Measurements from ENCODE around the gene PBX1.

The PBX1 gene

GRCh38 chr1:164842870-164843269 is 283.9 kb downstream of the PBX1 start:
- ChIA-PET CTCF (interaction anchor here (1.0 kb wide), 1 partner anchor 10 kb away, joined by 4 read pairs; no protein-coding TSS in a partner anchor), POLR2A (ENCODE audit: low non-redundant PET) (no interaction called here)
- no peak for TF ChIP-seq CTCF (conservative IDR thresholded peaks at IDR 0.05; ENCODE audit: low read depth)
- no peak overlapping the region for H3K27ac ChIP-seq
- no peak for DNase-seq (ENCODE audit: low spot score)

- no peak overlapping the region for H3K27ac ChIP-seq
- no peak for DNase-seq (ENCODE audit: low spot score)
- CTCF ChIA-PET = no interaction called here
- TF ChIP-seq CTCF (conservative IDR thresholded peaks at IDR 0.05; ENCODE audit: low read depth) = no peak
- POLR2A ChIA-PET (ENCODE audit: low non-redundant PET) = no interaction called here
Measured at GRCh38 chr1:164843743-164844500, 284.9 kb downstream of the PBX1 start.

DNA sequence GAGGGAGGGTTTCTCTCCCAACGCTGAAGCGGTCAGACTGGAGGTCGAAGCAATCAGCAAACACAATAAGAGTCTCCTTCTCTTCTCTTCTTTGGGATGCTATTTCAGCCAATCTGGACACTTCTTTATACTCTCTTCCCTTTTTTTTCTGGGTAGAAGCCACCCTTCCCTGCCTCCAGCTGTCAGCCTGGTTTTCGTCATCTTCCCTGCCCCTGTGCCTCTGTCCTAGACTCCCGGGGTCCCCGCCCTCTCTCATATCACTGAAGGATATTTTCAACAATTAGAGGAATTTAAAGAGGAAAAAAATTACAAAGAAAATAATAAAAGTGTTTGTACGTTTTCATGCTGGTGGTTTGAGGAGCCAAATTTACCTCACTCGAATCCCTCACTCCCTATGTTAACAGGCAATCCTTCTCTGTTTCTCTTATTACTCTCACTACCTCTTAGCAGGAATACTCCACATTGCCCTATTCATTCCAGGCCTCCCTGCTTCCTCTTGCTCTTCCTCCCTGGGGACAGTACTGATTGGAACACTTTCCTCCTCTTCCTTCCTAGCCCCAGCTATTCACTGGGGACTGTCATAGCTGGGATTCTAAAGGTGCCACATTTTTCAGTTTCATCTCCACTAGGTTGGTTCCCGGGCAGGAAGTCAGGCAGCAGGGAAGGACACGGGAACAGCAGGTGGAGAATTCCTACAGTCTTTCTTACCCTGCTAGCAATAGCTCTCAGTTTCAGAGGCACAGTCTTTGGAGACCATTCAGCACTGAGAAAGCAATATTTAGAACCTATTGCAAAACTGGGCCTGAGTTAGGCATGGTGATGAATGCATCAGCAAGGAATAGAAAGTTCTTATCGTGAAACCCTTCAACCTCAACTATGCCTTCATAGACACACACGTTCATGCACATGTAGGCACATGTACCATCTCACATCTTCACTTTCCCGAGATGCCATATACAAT is 288.0 kb downstream of the PBX1 start:
- POLR2A ChIA-PET (ENCODE audit: low non-redundant PET) = no interaction called here
- DNase-seq (ENCODE audit: low spot score) = no peak
- CTCF ChIA-PET = no interaction called here
- TF ChIP-seq CTCF (conservative IDR thresholded peaks at IDR 0.05; ENCODE audit: low read depth) = no peak
- no peak overlapping the region for H3K27ac ChIP-seq

DNA sequence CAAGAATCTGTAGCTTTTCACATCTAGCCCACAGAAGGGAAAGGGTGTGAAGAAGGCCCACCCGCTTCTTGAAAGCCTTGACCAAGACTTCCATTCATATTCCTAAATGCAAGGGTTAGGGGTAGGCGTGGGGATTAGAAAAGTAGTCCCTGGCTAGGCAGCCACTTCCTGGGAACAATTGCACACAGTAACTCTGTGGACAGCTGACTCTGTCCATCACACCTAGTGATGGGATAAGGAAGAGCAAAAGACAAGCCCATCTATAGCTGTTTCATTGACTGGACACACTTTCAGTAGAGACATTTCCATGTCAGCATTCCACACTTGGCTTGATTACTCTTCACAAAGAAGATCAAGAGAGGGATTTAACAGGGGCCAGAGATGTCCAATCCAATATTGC is 294.2 kb downstream of the PBX1 start:
- no peak for DNase-seq (ENCODE audit: low spot score)
- ChIA-PET POLR2A (ENCODE audit: low non-redundant PET) (no interaction called here), CTCF (interaction anchor here (0.7 kb wide), 1 partner anchor 10 kb away, joined by 4 read pairs; no protein-coding TSS in a partner anchor)
- no peak for TF ChIP-seq CTCF (conservative IDR thresholded peaks at IDR 0.05; ENCODE audit: low read depth)
- no peak overlapping the region for H3K27ac ChIP-seq

DNA sequence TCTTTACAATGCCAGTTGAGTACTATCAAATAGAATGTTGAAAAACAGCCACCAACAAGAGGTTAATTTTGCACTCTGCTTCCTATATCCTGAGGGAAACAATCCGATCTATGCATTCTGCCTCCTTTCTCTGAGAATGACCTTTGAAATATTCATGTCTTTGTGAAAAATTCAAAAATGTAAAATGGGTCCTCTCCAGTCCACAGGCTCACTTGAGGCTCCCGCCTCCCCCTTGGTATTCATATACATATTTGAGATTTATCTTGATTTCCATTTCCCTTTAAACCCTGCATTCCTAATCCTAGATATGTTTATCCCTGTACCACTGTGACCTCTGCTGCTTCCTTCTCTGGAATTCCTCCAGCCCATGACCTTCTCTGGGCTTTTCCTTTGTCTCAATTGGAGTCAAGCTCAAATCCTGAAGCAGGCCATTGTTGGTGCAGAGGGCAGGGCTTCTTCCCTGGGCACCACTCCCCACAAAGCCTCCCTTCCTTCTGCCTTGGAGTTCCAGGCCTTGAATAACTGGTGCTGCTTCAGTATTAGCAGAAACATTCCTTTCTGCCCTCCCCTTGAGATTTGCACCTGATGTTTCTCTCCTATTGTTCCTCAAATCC is 296.8 kb downstream of the PBX1 start:
- DNase-seq (ENCODE audit: low spot score) = no peak
- CTCF ChIA-PET = interaction anchor here (0.6 kb wide), 1 partner anchor 68 kb away, joined by 5 read pairs; no protein-coding TSS in a partner anchor
- TF ChIP-seq CTCF (conservative IDR thresholded peaks at IDR 0.05; ENCODE audit: low read depth) = no peak
- H3K27ac ChIP-seq = no peak overlapping the region
- POLR2A ChIA-PET (ENCODE audit: low non-redundant PET) = no interaction called here

- no peak for TF ChIP-seq CTCF (conservative IDR thresholded peaks at IDR 0.05; ENCODE audit: low read depth)
- POLR2A ChIA-PET (ENCODE audit: low non-redundant PET) = no interaction called here
Measured at GRCh38 chr1:164856381-164856780, 297.4 kb downstream of the PBX1 start.

More at GRCh38 chr1:164856381-164856780, 297.4 kb downstream of the PBX1 start:
- no peak overlapping the region for H3K27ac ChIP-seq
- no peak for DNase-seq (ENCODE audit: low spot score)
- CTCF ChIA-PET = no interaction called here
